HUDEP-2 (cell line): Measurements from ENCODE around the gene FRG1.
"Not testable (repeated sequence)": the region's sequence is repeated elsewhere in the genome, so short reads cannot be mapped to it uniquely, and the experiment has no call there.

Experiments used
- DNase-seq, 76 experiments: peaks; one replicate each; lab custom pipeline; 2025; ENCODE audit not compliant: unreplicated experiment in 76 of 76; lab: John Stamatoyannopoulos, UW

FRG1 gene

GRCh38 chr4:189940178-189941004 lies at the start of gene FRG1:
Gene FRG1 (plus strand): TSS chr4:189940872. CDS start chr4:189941010, 138 bp downstream.
- DNase-seq, result no peak

GRCh38 chr4:189897667-189898066 lies 43.0 kb upstream of the FRG1 start:
- no peak for DNase-seq

DNA sequence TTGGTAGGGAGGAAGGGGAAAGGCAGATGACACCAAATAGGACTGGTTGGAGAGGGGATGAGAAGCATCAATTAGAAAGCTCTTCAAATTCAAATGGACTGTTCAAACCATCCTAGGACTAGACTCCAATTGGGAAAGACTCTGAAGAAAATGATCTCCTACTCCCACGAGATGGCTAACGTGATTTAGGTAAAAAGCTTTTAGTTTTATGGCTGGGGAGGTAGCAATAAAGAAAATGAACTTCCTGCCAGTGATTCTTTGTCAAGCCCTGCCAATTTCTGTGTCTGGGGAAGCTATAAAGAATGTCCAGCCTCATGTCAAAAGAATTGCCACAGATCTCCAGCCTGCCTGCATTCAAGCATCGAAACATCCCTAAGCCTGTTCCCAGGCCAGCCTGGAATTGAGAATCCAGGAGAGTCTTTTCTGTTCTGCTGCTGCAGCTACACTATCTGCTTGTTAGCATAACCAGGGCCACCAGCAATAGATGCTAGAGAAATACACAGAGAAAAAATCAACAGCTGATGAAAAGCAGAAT lies 41.1 kb upstream of the FRG1 start:
- not testable (repeated sequence) for DNase-seq

- not testable (repeated sequence) for DNase-seq
These were observed 36.1 kb upstream of the FRG1 start for GRCh38 chr4:189904420-189905027.

- DNase-seq, result no peak
These were observed 28.5 kb upstream of the FRG1 start for GRCh38 chr4:189912170-189912569.

DNA sequence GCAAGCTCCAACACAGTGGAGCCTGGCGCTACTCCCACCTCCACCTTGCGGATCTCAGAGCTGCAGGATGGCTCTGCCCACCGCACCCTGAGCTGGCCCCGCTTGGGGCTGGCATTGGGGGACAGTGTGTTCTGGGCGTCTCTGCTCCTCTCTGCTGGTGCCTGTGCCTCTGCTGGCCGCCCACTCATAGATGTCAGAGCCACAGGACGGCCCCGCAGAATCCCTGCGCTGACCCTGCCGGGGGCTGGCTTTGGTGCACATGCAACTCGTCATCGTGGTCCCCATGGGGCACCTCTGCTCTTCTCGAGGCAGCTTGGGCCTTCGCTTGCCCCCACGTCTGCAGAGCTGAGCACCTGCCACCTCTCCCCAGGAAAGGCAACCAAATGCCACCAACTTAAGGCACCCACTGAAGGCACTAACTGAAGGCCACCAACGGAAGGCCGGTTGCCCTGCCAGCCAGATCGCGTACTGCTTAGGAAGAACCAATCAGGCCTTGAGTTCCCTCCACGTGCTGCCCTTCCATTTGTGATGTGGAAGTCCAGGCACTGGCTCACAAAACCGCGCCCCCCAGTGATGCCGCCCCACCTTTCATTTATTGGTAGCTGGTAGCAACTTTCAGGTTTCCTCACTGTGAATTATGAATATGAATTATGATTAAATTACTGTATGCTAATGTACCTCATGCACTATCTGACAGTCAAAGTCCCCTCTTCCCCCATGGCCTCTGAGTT lies 23.3 kb upstream of the FRG1 start:
- no peak for DNase-seq

DNA sequence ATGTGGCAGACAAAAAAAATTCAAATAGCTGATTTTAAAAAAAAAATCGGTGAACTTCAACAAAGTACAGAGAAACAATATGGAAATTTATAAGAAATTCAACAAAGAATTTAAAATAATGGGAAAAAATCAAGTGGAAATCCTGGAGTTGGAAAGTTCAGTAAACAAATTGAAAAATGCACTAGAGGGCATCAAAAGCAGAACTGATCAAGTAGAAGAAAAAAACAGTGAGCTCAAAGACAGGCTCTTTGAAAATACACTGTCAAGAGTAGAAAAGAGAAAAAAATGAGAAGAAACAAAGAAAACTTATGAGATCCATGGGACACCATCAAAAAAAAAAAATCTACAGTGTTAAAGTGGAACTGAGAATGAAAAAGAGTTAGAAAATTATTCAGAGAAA lies 19.6 kb upstream of the FRG1 start:
- no peak for DNase-seq

GRCh38 chr4:189926742-189927141 lies 13.9 kb upstream of the FRG1 start:
- DNase-seq, result not testable (repeated sequence)

GRCh38 chr4:189941005-189941450 lies 356 bp downstream of the FRG1 start:
- DNase-seq, result no peak

DNA sequence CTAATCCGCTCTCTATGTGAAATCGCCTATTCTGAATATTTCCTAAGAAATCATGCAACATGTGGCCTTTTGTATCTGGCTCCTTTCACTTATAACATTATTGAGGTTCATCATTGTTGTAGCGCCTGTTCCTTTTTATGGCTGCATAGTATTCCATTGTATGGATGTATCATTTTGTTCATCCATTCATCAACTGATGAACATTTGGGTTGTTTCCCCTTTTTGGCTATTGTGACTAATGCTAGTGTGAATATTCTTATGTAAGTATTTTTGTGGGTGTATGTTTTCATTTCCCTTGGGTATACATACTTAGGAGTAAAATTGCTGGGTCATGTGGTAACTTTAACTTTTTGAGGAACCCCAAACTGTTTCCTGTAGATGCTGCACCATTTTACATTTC lies 1.7 kb downstream of the FRG1 start:
- DNase-seq, result not testable (repeated sequence)

- not testable (repeated sequence) for DNase-seq
These were observed 3.4 kb downstream of the FRG1 start for GRCh38 chr4:189944077-189944476.

DNA sequence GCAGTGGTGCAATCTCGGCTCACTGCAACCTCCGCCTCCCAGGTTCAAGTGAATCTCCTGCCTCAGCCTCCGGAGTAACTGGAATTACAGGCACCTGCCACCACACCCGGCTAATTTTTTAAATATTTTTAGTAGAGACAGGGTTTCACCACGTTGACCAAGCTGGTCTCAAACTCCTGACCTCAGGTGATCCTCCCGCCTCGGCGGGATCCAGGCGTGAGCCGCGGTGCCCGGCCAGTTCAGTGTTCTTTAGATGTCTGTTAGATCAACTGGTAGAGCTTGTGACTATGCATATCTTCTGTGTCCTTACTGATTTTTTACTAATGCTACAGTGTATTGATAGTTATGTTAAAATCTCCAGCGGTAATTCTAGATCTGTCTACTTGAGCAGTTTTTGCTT lies 6.2 kb downstream of the FRG1 start:
- not testable (repeated sequence) for DNase-seq

GRCh38 chr4:189948486-189948885 lies 7.8 kb downstream of the FRG1 start:
- DNase-seq, result not testable (repeated sequence)

- not testable (repeated sequence) for DNase-seq
These were observed 28.6 kb downstream of the FRG1 start for GRCh38 chr4:189969291-189969690.

DNA sequence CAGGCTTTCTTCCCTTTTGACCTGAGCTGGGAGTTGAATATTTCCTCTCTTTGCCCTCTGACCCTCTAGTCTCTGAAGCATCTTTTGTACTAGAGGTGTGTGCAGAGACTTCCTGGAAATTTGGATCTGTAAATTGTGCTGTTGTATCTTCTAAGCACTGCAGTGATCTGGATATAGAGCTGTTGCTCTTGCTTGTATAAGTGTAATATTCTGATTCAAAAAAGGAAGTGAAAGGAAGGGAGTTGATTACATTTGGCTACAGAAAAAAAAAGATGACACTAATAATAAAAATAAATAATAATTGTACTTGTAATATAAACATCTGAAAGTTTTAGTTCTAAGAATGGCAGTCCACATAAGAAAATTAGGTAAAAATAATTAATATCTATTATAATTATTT lies 33.0 kb downstream of the FRG1 start:
- DNase-seq, result no peak

DNA sequence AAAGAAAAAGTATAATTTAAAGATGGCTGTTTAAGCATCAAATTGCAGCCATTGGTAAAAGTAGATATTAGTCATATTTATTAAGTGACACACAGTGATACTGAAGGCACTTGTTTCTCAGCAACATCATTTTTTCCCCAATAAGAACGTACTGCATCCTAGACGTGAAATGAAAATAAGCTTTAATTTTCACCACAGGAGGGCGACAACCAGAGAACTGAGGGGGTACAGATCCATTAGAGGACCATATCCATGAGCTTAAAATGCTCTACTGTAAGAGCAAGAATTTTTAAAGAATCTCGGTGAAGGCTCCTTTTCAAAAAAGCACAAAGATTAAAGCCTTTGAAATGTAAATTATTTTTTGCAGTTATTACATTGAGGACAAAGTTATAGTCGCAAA lies 33.4 kb downstream of the FRG1 start:
- no peak for DNase-seq

- DNase-seq, result no peak
These were observed 38.8 kb downstream of the FRG1 start for GRCh38 chr4:189979196-189980047.

DNA sequence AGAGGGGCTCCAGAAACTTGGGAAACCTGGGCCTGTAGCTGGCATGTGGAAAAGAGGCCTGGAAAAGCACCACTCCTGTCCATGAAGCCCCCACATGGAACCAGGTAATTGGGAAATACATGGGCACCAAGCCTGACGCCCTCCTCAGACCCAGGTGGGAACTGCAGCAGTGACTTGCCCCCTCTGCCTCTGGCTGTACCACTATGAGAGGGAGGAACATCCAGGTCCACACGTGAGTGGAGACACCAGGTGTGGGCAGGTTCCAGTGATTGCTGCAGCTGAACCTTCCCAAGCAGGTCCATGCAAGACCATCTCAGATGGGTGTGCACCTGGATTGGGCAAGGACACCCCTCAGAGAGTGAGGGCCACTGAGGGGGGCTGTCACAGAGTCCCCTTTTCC lies 39.6 kb downstream of the FRG1 start:
- not testable (repeated sequence) for DNase-seq

- no peak for DNase-seq
These were observed 41.3 kb downstream of the FRG1 start for GRCh38 chr4:189981970-189982369.

- DNase-seq, result not testable (repeated sequence)
These were observed 43.3 kb downstream of the FRG1 start for GRCh38 chr4:189983916-189984526.
